ENCODE results near the gene FERD3L. TPM values are rescaled to one million over a fixed set of nuclear protein-coding genes. Genes with fewer than 3 reads are reported as not detected.

Gene FERD3L
- total and polyA plus RNA-seq, 2 of the 8 experiments (the other 6 are each of a cell fraction or from before 2014, with no cell fraction given) = not detected

DNA sequence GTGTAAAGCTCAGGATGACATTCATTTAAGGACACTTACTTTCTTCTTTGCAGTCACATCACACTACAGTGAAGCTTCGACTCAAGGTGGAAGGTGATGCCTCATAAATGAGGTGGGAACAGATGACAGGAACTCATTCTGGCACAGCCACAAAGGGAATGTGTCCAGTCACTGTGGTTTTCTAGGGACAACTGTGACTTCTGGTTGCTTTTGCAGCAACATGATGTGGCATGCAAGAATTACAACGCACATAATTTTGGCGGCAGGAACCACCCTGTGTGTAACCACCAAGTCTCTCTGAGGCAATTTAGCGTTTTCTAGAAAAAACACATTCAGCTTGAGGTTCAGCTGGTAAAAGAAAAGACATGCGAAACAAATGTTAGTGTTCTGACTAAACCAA is 32.0 kb upstream of the FERD3L start:
- H2BK120ac ChIP-seq (replicated peaks; ENCODE audit: low read depth, low read length) = no peak overlapping the region
- H2AK5ac ChIP-seq (ENCODE audit: low read depth, low read length) = no peak overlapping the region
- H2BK15ac ChIP-seq (ENCODE audit: low read length) = no peak overlapping the region
- H3K4me3 ChIP-seq (ENCODE audit: extremely low read depth in 1 of 4, insufficient read depth in 2 of 4, low read depth in 3 of 4, low read length in 4 of 4) = no peak overlapping the region
- H2BK5ac ChIP-seq (ENCODE audit: low read depth, low read length) = no peak overlapping the region
- ChIA-PET POLR2A (ENCODE audit: partially characterized antibody) (no interaction called here), CTCF (ENCODE audit: partially characterized antibody) (interaction anchor here (0.6 to 1.7 kb wide), 2 partner anchors 314 to 1352 kb away, joined by 3 to 4 read pairs; no protein-coding TSS in a partner anchor)
- H3K56ac ChIP-seq (replicated peaks; ENCODE audit: insufficient read length, low read depth, low read length) = no peak overlapping the region
- FAIRE-seq = no peak
- H3K27me3 ChIP-seq (replicated peaks in 1 of 4; ENCODE audit: control insufficient read depth in 3 of 4, extremely low read depth in 1 of 4, insufficient read depth in 3 of 4, low read length in 3 of 4) = no peaks in the 10 kb centered on the region
- no peak overlapping the region for H3K18ac ChIP-seq (ENCODE audit: extremely low read depth, low read length)
- H4K20me1 ChIP-seq (replicated peaks in 1 of 2; ENCODE audit: control insufficient read depth in 1 of 2, insufficient read depth in 2 of 2, low read length in 2 of 2) = no peaks in the 10 kb centered on the region
- no peaks in the 10 kb centered on the region for H3K79me1 ChIP-seq (ENCODE audit: low read depth, low read length)
- H3K9ac ChIP-seq (replicated peaks in 1 of 4; ENCODE audit: extremely low read depth in 1 of 4, low read depth in 3 of 4, low read length in 3 of 4) = no peak overlapping the region
- 90% methylated on average over 5 of the region's 5 CpGs; no CpG with 5 or more reads in 1 of the 2 experiments for WGBS, 2 experiments (ENCODE audit: extremely low coverage in 1 of 2, insufficient coverage in 1 of 2, insufficient read length in 1 of 2, insufficient replicate concordance in 2 of 2, low coverage in 1 of 2, low lambda C conversion rate in 2 of 2, missing lambda C conversion rate in 1 of 2)
- no peak overlapping the region for H3K4ac ChIP-seq (replicated peaks; ENCODE audit: insufficient read length, low read depth, low read length)
- no peak overlapping the region for H4K91ac ChIP-seq (replicated peaks; ENCODE audit: insufficient read length, low read length)
- H2BK12ac ChIP-seq (ENCODE audit: low read depth, low read length) = no peak overlapping the region
- no peak overlapping the region for H4K5ac ChIP-seq (ENCODE audit: insufficient read length, low read depth, low read length)
- no peaks in the 10 kb centered on the region for H3K9me3 ChIP-seq (ENCODE audit: insufficient read depth in 2 of 2, low read depth in 1 of 2, low read length in 1 of 2)
- no peaks in the 10 kb centered on the region for H3K23me2 ChIP-seq (ENCODE audit: low read depth, low read length)
- H2BK20ac ChIP-seq (ENCODE audit: low read length) = no peak overlapping the region
- DNase-seq (ENCODE audit: low read depth in 1 of 2, low spot score in 2 of 2) = no peak
- no peak overlapping the region for H3K4me2 ChIP-seq (ENCODE audit: insufficient read depth in 1 of 2, low read depth in 2 of 2, low read length in 2 of 2)
- H3K14ac ChIP-seq (ENCODE audit: insufficient read length) = no peak overlapping the region
- H4K8ac ChIP-seq (ENCODE audit: extremely low read depth, insufficient read depth, low read length) = no peak overlapping the region
- no peaks in the 10 kb centered on the region for H3K79me2 ChIP-seq (ENCODE audit: control insufficient read depth in 1 of 2, insufficient read depth in 2 of 2, low read length in 2 of 2)
- H2AFZ ChIP-seq (ENCODE audit: low read length) = no peak overlapping the region
- H3K4me1 ChIP-seq (replicated peaks in 1 of 4; ENCODE audit: control insufficient read depth in 3 of 4, insufficient read depth in 4 of 4, low read length in 3 of 4) = no peaks in the 10 kb centered on the region
- no peaks in the 10 kb centered on the region for H3K36me3 ChIP-seq (ENCODE audit: control insufficient read depth in 2 of 4, insufficient read depth in 4 of 4, low read length in 3 of 4)
- no peak overlapping the region for H3K27ac ChIP-seq (ENCODE audit: low read depth, low read length)
- no peak overlapping the region for H3K23ac ChIP-seq (ENCODE audit: insufficient read length)
- no peak for TF ChIP-seq GABPA (IDR thresholded peaks at IDR 0.05; ENCODE audit: borderline replicate concordance, insufficient read depth, low read length)
- TF ChIP-seq, protein P1, sequence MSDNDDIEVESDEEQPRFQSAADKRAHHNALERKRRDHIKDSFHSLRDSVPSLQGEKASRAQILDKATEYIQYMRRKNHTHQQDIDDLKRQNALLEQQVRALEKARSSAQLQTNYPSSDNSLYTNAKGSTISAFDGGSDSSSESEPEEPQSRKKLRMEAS (IDR thresholded peaks at IDR 0.05) = no peak
- no peak for TF ChIP-seq BCL11A (IDR thresholded peaks at IDR 0.05; ENCODE audit: low read depth in 2 of 2, low read length in 2 of 2)
- TF ChIP-seq KDM5A (IDR thresholded peaks at IDR 0.05; ENCODE audit: low read length) = no peak
- no peak for TF ChIP-seq SP1 (IDR thresholded peaks at IDR 0.05; ENCODE audit: low read depth, low read length)
- no peak for TF ChIP-seq EGR1 (IDR thresholded peaks at IDR 0.05; ENCODE audit: borderline replicate concordance, low read depth, low read length)
- TF ChIP-seq, protein P2, sequence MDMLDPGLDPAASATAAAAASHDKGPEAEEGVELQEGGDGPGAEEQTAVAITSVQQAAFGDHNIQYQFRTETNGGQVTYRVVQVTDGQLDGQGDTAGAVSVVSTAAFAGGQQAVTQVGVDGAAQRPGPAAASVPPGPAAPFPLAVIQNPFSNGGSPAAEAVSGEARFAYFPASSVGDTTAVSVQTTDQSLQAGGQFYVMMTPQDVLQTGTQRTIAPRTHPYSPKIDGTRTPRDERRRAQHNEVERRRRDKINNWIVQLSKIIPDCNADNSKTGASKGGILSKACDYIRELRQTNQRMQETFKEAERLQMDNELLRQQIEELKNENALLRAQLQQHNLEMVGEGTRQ (IDR thresholded peaks at IDR 0.05; ENCODE audit: low read length) = no peak
- TF ChIP-seq FOSL1 (IDR thresholded peaks at IDR 0.05; ENCODE audit: insufficient read depth, low read depth, low read length) = no peak
- no peak for TF ChIP-seq PHF8 (conservative IDR thresholded peaks at IDR 0.05; ENCODE audit: low read depth, low read length)
- TF ChIP-seq CREB1 (IDR thresholded peaks at IDR 0.05) = no peak
- no peak for TF ChIP-seq SP4 (IDR thresholded peaks at IDR 0.05; ENCODE audit: low read length)
- TF ChIP-seq SUZ12 (IDR thresholded peaks at IDR 0.05; ENCODE audit: low read length) = no peak

Measured in H1 (cell line).